Endothelial cell (in vitro differentiated cells): ENCODE results near the gene CACTIN. TPM values are rescaled to one million over a fixed set of nuclear protein-coding genes. Genes with fewer than 3 reads are reported as not detected.
"Not testable (repeated sequence)": the region's sequence is repeated elsewhere in the genome, so short reads cannot be mapped to it uniquely, and the experiment has no call there.

Source experiments
- DNase-seq: peaks from one replicate; pipeline ENCODE4 v3.0.0; 2021; ENCODE audit warnings: low spot score
- H3K27ac Mint-ChIP-seq: one replicate; pipeline ENCODE4 v1.8.0; 2021; ENCODE audit warnings: mixed read lengths, inconsistent platforms; ENCODE audit not compliant: unreplicated experiment
- H3K27me3 Mint-ChIP-seq: one replicate; pipeline ENCODE4 v1.8.0; 2021; ENCODE audit warnings: mild to moderate bottlenecking, moderate library complexity, mixed read lengths, inconsistent platforms; ENCODE audit not compliant: unreplicated experiment
- H3K36me3 Mint-ChIP-seq: one replicate; pipeline ENCODE4 v1.8.0; 2021; ENCODE audit warnings: mild to moderate bottlenecking, low read depth, mixed read lengths, inconsistent platforms; ENCODE audit not compliant: unreplicated experiment
- H3K4me1 Mint-ChIP-seq: one replicate; pipeline ENCODE4 v1.8.0; 2021; ENCODE audit warnings: mild to moderate bottlenecking, mixed read lengths, inconsistent platforms; ENCODE audit not compliant: unreplicated experiment
- H3K4me3 Mint-ChIP-seq: one replicate; pipeline ENCODE4 v1.8.0; 2021; ENCODE audit warnings: mild to moderate bottlenecking, mixed read lengths, inconsistent platforms; ENCODE audit not compliant: unreplicated experiment
- H3K9me3 Mint-ChIP-seq: one replicate; pipeline ENCODE4 v1.8.0; 2021; ENCODE audit warnings: mixed read lengths, inconsistent platforms; ENCODE audit not compliant: unreplicated experiment
- CTCF ChIP-seq: fragments of 200-600 bp; sonication (generic); IDR thresholded peaks from one replicate; pipeline ENCODE4 v1.5.0; 2021; ENCODE audit warnings: antibody characterized with exemption; ENCODE audit not compliant: unreplicated experiment
- total RNA-seq: library from RNA; stranded (reverse); fragmentation: NEBNext Ultra II Directional; extraction: Animal tissue kit (Norgen Biotek cat#: 25700); gene quantifications from one replicate; pipeline ENCODE4 v1.2.1, GENCODE V29; 2021; ENCODE audit not compliant: unreplicated experiment

The CACTIN gene
- total RNA-seq, 1 donor from 2014 or later, result 31.8 TPM

- DNase-seq, result no peak
- H3K27ac Mint-ChIP-seq, result no peak overlapping the region
- H3K4me3 Mint-ChIP-seq, result no peak overlapping the region
- H3K4me1 Mint-ChIP-seq, result no peaks in the 10 kb centered on the region
- no peaks in the 10 kb centered on the region for H3K36me3 Mint-ChIP-seq
- H3K27me3 Mint-ChIP-seq, result no peaks in the 10 kb centered on the region
- no peak for TF ChIP-seq CTCF
- no peaks in the 10 kb centered on the region for H3K9me3 Mint-ChIP-seq
Measured at GRCh38 chr19:3648037-3648905, 21.7 kb upstream of the CACTIN start.

- H3K4me3 Mint-ChIP-seq, H3K4me1 Mint-ChIP-seq, DNase-seq, H3K27me3 Mint-ChIP-seq, H3K27ac Mint-ChIP-seq, H3K9me3 Mint-ChIP-seq, H3K36me3 Mint-ChIP-seq: not testable (repeated sequence)
Measured at GRCh38 chr19:3647102-3647501, 20.5 kb upstream of the CACTIN start.

- Mint-ChIP-seq H3K9me3 (no peaks in the 10 kb centered on the region), H3K4me1 (no peaks in the 10 kb centered on the region), H3K36me3 (peaks cover 7% of the 10 kb centered on the region), H3K27me3 (peaks cover 2% of the 10 kb centered on the region), H3K4me3 (no peak overlapping the region), H3K27ac (no peak overlapping the region)
- no peak for DNase-seq
- TF ChIP-seq CTCF, result no peak
Measured at GRCh38 chr19:3646336-3647092, 19.9 kb upstream of the CACTIN start.

- H3K4me3 Mint-ChIP-seq, result no peak overlapping the region
- no peaks in the 10 kb centered on the region for H3K4me1 Mint-ChIP-seq
- TF ChIP-seq CTCF, result no peak
- peaks cover 2% of the 10 kb centered on the region for H3K27me3 Mint-ChIP-seq
- H3K36me3 Mint-ChIP-seq, result peaks cover 7% of the 10 kb centered on the region
- H3K27ac Mint-ChIP-seq, result no peak overlapping the region
- H3K9me3 Mint-ChIP-seq, result no peaks in the 10 kb centered on the region
- DNase-seq, result no peak
Measured at GRCh38 chr19:3645726-3646125, 19.1 kb upstream of the CACTIN start.

- H3K4me1 Mint-ChIP-seq, result no peaks in the 10 kb centered on the region
- peaks cover 8% of the 10 kb centered on the region for H3K36me3 Mint-ChIP-seq
- H3K27ac Mint-ChIP-seq, result no peak overlapping the region
- no peak for TF ChIP-seq CTCF
- no peaks in the 10 kb centered on the region for H3K9me3 Mint-ChIP-seq
- peaks cover 2% of the 10 kb centered on the region for H3K27me3 Mint-ChIP-seq
- H3K4me3 Mint-ChIP-seq, result no peak overlapping the region
- no peak for DNase-seq
Measured at GRCh38 chr19:3645067-3645396, 18.4 kb upstream of the CACTIN start.
